Motor neuron (in vitro differentiated cells): Measurements from ENCODE around the gene SLC2A13. TPM values are rescaled to one million over a fixed set of nuclear protein-coding genes. Genes with fewer than 3 reads are reported as not detected.
"Not testable (repeated sequence)": the region's sequence is repeated elsewhere in the genome, so short reads cannot be mapped to it uniquely, and the experiment has no call there.

Experiments used
- ATAC-seq, 8 experiments: fragments of 200-7000 bp; cut with Tn5 transposase; replicated peaks in 6 of 8; 2 replicates each; pipeline ENCODE4 v1.8.0; 2021; ENCODE audit warnings: mild to moderate bottlenecking in 8 of 8, moderate library complexity in 8 of 8
- H3K27ac ChIP-seq, 2 donors: fragments of 250-450 bp; sonication (Bioruptor Pico); 2 replicates each; pipeline ENCODE4 v1.9.0; 2021; ENCODE audit warnings: antibody characterized with exemption in 2 of 2, mild to moderate bottlenecking in 2 of 2, moderate library complexity in 1 of 2
- H3K4me1 ChIP-seq, 2 donors: fragments of 250-450 bp; sonication (Bioruptor Pico); replicated peaks in 1 of 2; 2 replicates each; pipeline ENCODE4 v1.6.1; 2021; ENCODE audit warnings: antibody characterized with exemption in 2 of 2, mild to moderate bottlenecking in 2 of 2, moderate library complexity in 1 of 2
- H3K4me3 ChIP-seq, 5 donors: fragments of 250-450 bp; sonication (Bioruptor Pico); 2 replicates each; pipeline ENCODE4 v1.9.0; 2021; ENCODE audit warnings: antibody characterized with exemption in 5 of 5, mild to moderate bottlenecking in 5 of 5, moderate library complexity in 4 of 5
- WGBS, 10 experiments: fragments of 450-650 bp; shearing (Covaris generic); methylation state at CpG; one replicate each; pipeline ENCODE4 v1.0.0; 2022; 5-methylcytosine and 5-hydroxymethylcytosine counted together
- in situ Hi-C, 9 experiments: fragments of 400-800 bp; cut with MboI; loops; one replicate each; pipeline ENCODE4 v1.15.0; 2021; ENCODE audit warnings: low sequenced_read_pairs in 9 of 9, low pct_unique_long_range_greater_than_20kb in 2 of 9; ENCODE audit not compliant: unreplicated experiment in 9 of 9
- total RNA-seq, 8 experiments: library from RNA; unstranded; fragments of 300-600 nt; gene quantifications; 2 replicates each; pipeline versions ENCODE4 v1.2.3 to v1.2.4, GENCODE V29; 2022

SLC2A13 gene
- total RNA-seq, 8 experiments from 2014 or later: 4.0 to 26.7 (median 7.4) TPM

DNA sequence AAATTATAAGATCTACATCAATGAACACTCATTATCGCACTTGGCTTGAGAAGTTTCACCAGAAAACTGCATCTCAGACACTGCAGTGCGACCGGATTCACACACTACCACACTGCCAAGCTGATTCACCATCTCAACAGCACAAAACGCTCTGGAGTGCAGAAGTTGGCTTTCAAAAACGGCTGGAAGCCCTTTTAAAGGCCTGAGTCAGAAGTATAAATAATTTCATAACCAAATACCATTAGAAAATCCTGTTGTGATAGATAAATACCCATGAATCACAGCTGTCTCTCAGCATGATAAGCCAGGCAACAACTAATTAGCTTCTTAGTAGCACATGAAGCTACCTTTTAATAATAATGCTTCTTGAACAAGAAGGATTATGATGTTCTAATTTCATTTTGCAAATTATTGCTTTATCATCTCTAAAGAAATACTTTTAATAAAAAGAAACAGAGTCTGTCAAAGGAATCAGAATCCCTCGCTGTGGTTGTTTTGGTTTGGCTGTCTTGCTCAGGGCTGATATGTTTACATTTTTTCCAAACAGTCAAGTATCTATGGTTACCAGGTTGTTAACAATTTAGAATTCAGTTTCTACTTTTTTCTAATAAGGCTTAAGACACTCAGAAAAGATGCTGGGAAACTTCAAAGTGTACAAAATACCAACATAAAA lies 51.2 kb downstream of the SLC2A13 start:
- in situ Hi-C loops: no loop called here
- Histone ChIP-seq H3K4me1 (peaks cover 5 to 8% of the 10 kb centered on the region in 2 donors), H3K4me3 (no peak overlapping the region), H3K27ac (no peak overlapping the region)
- WGBS, 10 experiments: 0 to 88% (median 70%) methylated on average over 1 to 6 of the region's 6 CpGs
- peak in 3 of 8 experiments; percentile 61 to 66 (median 64) for ATAC-seq

DNA sequence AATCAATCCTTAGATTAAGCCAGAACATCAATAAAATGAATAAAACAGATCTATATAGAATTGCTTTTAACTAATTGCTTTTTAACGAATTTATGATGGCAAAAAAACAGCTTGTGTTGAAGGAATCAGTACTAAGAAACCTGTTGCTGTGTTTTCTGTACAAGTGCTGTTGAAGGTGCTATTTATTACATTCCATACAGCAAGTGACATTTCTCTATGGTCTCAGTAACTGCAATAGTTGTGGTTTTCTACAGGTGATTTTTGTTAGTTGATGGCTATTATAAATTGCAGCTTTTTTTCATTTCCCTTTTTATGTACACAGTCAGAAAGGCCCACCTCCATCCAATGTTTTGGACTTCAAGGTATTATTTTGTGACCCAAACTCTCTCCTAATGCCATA lies 56.6 kb downstream of the SLC2A13 start:
- in situ Hi-C loops: no loop called here
- Histone ChIP-seq H3K4me1 (no peaks in the 10 kb centered on the region), H3K4me3 (no peak overlapping the region), H3K27ac (no peak overlapping the region)
- no peak for ATAC-seq
- 58 to 100% (median 88%) methylated on average over 1 of the region's 1 CpG; no CpG with 5 or more reads in 1 of the 10 experiments for WGBS, 10 experiments

DNA sequence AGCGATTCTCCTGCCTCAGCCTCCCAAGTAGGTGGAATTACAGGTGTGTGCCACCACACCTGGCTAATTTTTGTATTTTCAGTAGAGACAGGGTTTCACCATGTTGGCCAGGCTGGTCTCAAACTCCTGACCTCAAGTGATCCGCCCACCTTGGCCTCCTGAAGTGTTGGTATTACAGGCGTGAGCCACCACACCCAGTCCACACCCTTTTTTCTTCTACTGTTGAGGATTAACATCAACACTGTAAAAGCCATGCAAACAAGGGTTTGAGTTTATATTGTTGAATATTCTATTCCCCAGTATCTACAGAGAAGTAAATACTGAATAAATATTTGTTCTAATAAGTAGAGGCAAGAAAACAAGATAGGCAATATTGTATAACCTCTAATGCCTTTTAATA lies 58.9 kb downstream of the SLC2A13 start:
- H3K4me1 ChIP-seq, H3K27ac ChIP-seq, H3K4me3 ChIP-seq, in situ Hi-C loops: not testable (repeated sequence)
- peak in 1 of 8 experiments; percentile 43 for ATAC-seq
- 40 to 100% (median 83%) methylated on average over 1 to 3 of the region's 3 CpGs; no CpG with 5 or more reads in 3 of the 10 experiments for WGBS, 10 experiments

DNA sequence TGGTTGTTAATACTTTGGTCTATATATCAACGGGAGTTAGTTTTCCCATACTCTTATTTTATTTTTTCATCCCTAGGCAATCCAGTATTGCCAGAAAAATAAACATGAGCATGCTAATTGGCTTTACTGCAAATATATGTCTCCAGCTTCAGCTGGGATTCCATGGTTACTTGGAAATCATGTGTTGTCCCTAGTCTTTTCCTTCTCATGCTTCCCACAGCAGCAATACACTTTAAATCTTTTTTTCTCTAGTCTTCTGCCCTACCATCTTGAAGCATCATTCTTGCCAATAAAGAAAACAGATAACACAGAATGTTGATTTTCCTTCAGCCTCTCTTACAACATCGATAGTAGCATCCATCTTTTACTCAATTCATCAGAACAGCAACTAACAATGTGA lies 60.2 kb downstream of the SLC2A13 start:
- H3K4me1 ChIP-seq: no peaks in the 10 kb centered on the region
- WGBS, 10 experiments: 58 to 100% (median 85%) methylated on average over 1 to 2 of the region's 2 CpGs
- in situ Hi-C loops: no loop called here
- H3K27ac ChIP-seq: no peak overlapping the region
- H3K4me3 ChIP-seq: no peak overlapping the region
- ATAC-seq: peak in 1 of 8 experiments; percentile 76

DNA sequence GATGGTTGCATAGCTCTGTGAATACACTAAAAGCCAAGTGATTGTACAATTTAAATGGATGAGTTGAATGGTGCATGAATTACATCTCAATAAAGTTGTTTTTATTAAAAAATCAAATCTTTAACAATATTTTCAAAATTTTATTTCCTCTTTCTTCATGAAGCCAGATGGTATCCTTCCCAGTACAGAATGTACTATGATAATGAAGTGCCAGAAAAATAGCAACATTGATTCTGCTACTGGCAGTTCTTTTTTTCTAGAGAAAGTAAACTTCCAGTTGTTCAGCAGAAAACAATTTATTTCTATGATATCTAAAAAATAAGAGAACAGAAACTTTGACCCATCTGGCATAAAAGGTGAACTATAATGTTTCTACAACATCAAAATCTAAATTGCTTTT lies 61.5 kb downstream of the SLC2A13 start:
- in situ Hi-C loops: no loop called here
- Histone ChIP-seq H3K4me1 (no peaks in the 10 kb centered on the region), H3K4me3 (no peak overlapping the region), H3K27ac (no peak overlapping the region)
- ATAC-seq: no peak

DNA sequence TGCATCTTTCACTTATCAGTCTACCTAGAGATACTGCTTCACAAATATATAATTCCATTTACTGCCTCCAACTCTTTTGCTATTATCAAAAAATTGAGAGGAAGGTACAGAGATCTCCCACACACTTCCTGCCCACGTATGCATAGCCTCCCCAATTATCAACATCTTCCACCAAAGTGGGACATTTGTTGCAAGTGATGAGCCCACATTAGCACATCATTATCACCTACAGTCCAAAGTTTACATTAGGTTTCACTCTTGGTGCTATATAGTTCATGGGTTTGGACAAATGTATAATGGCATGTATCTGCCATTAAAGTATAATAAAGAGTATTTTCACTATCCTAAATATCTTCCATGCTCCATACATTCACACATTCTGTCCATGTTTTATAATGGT lies 66.3 kb downstream of the SLC2A13 start:
- in situ Hi-C loops: no loop called here
- no peak overlapping the region for H3K27ac ChIP-seq
- WGBS, 10 experiments: 55 to 86% (median 77%) methylated on average over 1 of the region's 1 CpG; no CpG with 5 or more reads in 6 of the 10 experiments
- no peak overlapping the region for H3K4me3 ChIP-seq
- H3K4me1 ChIP-seq: no peaks in the 10 kb centered on the region
- no peak for ATAC-seq

DNA sequence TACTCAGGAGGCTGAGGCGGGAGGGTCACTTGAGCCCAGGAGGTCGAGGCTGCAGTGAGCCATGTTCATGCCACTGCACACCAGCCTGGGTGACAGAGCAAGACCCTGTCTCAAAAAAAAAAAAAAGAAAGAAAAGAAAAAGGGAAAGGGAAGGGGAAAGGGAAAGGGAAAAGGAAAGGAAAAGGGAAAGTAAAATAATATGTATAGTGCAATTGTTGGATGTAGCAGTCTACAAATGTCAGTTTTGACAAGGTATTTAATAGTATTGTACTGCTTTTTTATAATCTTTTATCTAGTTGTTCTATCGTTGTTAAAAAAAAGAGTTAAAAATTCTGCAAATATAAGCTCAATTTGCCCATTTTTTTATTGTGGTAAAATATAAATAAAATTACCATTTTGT lies 67.3 kb downstream of the SLC2A13 start:
- Histone ChIP-seq H3K27ac (no peak overlapping the region), H3K4me1 (no peaks in the 10 kb centered on the region), H3K4me3 (no peak overlapping the region)
- WGBS, 10 experiments: 62 to 100% (median 90%) methylated on average over 1 to 3 of the region's 3 CpGs
- ATAC-seq: no peak
- in situ Hi-C loops: no loop called here

DNA sequence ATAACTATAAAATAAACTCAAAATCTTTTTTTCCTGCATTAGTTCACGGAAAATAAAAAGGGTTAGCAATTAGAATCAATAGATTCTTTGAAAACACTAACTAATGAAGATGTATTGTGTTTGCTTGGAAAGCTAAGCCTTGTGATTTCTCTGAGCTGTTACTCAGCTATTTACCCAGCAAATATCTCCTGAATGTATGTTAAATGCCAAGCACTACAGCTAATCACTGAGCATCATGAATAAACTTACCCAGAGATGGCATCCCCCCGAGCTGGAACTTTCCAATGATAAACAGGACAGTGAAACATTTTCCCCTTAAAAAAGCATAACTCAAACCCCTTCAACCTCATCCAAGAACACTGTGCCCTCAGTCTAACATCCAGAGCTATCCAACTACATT lies 71.2 kb downstream of the SLC2A13 start:
- no peak overlapping the region for H3K4me3 ChIP-seq
- in situ Hi-C loops: no loop called here
- ATAC-seq: peak in 3 of 8 experiments; percentile 18 to 87 (median 30)
- WGBS, 10 experiments: 0 to 60% (median 33%) methylated on average over 1 to 2 of the region's 2 CpGs; no CpG with 5 or more reads in 5 of the 10 experiments
- peaks cover 0 to 4% of the 10 kb centered on the region in 2 donors for H3K4me1 ChIP-seq
- no peak overlapping the region for H3K27ac ChIP-seq

DNA sequence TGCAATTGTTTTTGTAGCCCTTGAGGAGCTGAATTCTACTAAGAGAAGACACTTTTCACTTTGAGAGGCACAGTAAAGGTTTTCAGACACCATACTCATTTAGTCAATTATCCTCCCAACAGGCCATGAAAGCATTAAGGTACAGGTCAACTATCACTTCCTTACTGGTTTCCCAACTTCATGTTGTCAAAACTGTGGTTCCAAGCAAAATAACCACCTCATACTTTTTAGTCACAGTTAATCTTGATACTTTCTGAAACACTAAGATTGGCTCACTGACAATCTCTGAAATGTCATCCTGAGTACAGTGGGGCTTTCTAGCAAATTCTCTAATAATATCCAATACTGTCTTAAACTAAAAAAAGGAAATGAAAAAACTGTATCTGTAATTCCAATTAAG lies 71.7 kb downstream of the SLC2A13 start:
- Histone ChIP-seq H3K27ac (no peak overlapping the region), H3K4me1 (peaks cover 0 to 4% of the 10 kb centered on the region in 2 donors), H3K4me3 (no peak overlapping the region)
- in situ Hi-C loops: no loop called here
- no peak for ATAC-seq

DNA sequence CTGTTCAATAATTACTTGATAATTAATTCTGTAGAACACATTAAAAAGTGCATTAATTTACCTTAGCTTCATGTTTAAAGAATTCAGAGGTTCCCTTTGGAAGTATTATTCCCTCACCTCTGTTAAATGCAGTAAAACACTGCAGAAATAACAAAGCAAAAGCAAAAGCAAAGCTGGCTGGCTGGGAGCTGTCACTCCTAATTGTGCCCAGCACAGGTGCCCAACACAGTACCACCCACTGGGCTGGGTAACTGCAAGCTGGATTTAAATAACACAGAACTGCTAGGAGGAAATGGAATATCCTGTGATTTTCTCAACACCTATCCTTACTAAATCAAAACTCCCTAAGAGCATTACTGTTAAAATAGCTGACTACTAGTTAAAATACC lies 72.6 kb downstream of the SLC2A13 start:
- no peak for ATAC-seq
- no peak overlapping the region for H3K4me3 ChIP-seq
- no peak overlapping the region for H3K27ac ChIP-seq
- in situ Hi-C loops: no loop called here
- peaks cover 0 to 4% of the 10 kb centered on the region in 2 donors for H3K4me1 ChIP-seq

DNA sequence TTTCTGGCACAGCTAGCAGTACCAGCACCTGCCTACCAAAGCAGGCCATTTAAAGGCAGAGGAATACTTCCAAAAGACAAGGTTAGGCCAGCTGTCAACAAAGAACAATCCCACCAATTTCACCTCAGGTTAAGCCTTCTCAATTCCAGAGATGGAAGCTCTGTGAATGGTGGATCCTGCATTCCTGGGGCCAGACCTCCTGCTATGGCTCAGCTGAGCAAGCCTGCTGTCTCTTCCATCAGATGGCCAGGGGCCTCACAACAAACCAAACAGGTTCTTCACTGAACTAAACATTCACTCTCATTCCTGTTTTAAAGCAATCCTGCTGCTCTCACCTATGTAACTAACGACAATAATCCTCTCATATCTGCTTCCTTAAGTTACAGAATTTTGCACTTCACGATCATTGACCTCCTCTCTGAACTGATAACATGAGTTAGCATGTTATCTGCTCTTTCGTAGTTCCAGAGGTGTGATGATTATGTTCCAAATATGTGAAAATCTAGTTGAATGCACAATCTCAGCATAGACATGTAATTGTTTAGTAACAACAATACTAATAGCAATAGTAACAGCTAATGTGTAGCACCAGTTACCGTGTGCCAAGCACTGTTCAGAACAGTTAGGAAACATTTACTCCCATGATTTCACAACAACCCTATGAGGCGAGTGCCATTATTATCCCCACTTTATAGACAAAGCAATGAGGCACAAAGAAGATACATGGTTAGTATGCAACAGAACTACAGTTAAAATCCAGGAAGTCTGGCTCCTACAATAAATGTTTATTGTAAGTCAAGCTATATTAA lies 73.2 kb downstream of the SLC2A13 start:
- peak in 1 of 8 experiments; percentile 16 for ATAC-seq
- Histone ChIP-seq H3K4me1 (peaks cover 0 to 4% of the 10 kb centered on the region in 2 donors), H3K4me3 (no peak overlapping the region), H3K27ac (no peak overlapping the region)
- 74 to 100% (median 96%) methylated on average over 2 to 4 of the region's 5 CpGs; no CpG with 5 or more reads in 2 of the 10 experiments for WGBS, 10 experiments
- in situ Hi-C loops: no loop called here

DNA sequence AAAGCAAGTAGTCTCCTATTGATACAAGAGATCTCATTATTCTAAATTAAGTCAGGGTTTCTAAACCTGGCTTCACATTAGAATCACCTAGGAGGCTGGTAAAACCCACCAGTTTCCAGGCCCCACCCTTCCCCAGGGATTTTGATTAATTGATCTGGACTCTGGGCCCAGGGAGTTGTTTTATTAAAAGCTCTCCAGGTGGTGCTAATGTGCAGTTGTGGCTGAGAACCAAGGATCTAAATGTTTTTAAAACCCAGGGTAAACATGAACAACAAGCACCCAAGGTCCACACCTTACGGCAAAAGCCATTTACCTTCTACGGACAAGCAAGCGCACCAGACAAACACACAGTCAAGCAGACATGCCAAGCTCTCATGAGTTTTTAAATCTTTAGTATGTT lies 73.9 kb downstream of the SLC2A13 start:
- ATAC-seq: peak in 1 of 8 experiments; percentile 53
- Histone ChIP-seq H3K27ac (no peak overlapping the region), H3K4me1 (peaks cover 0 to 4% of the 10 kb centered on the region in 2 donors), H3K4me3 (no peak overlapping the region)
- in situ Hi-C loops: no loop called here
- WGBS, 10 experiments: 87 to 100% (median 98%) methylated on average over 1 to 3 of the region's 3 CpGs; no CpG with 5 or more reads in 2 of the 10 experiments

DNA sequence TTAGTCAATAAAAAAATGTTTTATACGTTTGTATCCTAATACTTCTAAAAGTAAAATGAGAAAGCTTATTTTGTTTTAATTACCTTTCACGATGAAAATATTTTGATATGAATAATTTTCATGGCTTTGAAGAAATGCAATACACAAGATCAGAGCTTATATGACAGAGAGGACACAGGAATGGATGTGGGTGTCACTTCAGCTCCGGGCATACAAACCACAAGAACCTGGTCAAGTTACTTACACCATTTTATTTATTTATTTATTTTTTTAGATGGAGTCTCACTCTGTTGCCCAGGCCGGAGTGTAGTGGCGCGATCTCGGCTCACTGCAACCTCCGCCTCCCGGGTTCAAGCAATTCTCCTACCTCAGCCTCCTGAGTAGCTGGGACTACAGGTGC lies 74.9 kb downstream of the SLC2A13 start:
- ATAC-seq, H3K4me3 ChIP-seq, in situ Hi-C loops, H3K27ac ChIP-seq, H3K4me1 ChIP-seq: not testable (repeated sequence)
- 83 to 100% (median 92%) methylated on average over 2 to 9 of the region's 9 CpGs for WGBS, 10 experiments
